Measurements from ENCODE around the gene BICRAL.

BICRAL gene

GRCh38 chr6:42821846-42822245 lies 40.0 kb downstream of the BICRAL start:
- Histone ChIP-seq H3K4me1 (ENCODE audit: control insufficient read depth, insufficient read depth, low read length) (peaks cover 23% of the 10 kb centered on the region), H3K9ac (ENCODE audit: low read depth, low read length) (no peak overlapping the region), H3K36me3 (ENCODE audit: control insufficient read depth, insufficient read depth, low read length) (no peaks in the 10 kb centered on the region), H3K9me3 (ENCODE audit: control insufficient read depth, insufficient read depth, low read length) (no peaks in the 10 kb centered on the region), H3K27me3 (ENCODE audit: control insufficient read depth, insufficient read depth, low read length) (no peaks in the 10 kb centered on the region), H3K4me3 (ENCODE audit: low read depth, low read length) (no peak overlapping the region)

GRCh38 chr6:42829561-42830092 lies 47.8 kb downstream of the BICRAL start:
- peaks cover 13% of the 10 kb centered on the region for H3K36me3 ChIP-seq (ENCODE audit: control insufficient read depth, insufficient read depth, low read length)
- H3K9me3 ChIP-seq (ENCODE audit: control insufficient read depth, insufficient read depth, low read length), result no peaks in the 10 kb centered on the region
- no peak overlapping the region for H3K9ac ChIP-seq (ENCODE audit: low read depth, low read length)
- H3K4me3 ChIP-seq (ENCODE audit: low read depth, low read length), result no peak overlapping the region
- no peaks in the 10 kb centered on the region for H3K27me3 ChIP-seq (ENCODE audit: control insufficient read depth, insufficient read depth, low read length)
- H3K4me1 ChIP-seq (ENCODE audit: control insufficient read depth, insufficient read depth, low read length), result no peaks in the 10 kb centered on the region

DNA sequence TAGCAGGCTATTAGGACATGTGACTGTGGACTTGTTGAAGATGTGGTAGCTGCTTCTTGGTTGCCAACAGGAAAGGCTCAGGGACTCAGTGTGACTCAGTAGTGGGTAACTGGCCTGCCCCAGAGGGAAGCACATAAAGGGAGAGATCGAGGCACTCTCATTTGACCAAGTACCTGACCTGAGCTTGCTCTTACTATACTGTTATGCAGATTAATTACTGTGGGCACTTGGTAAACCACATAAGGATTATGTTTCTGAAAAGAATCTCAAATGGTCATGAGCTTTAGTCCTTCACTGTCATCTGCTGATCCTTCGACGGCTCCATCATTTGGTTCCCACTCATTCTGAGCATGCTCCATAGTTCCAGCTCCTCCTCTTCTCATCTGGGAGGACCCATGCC lies 49.4 kb downstream of the BICRAL start:
- peaks cover 13% of the 10 kb centered on the region for H3K36me3 ChIP-seq (ENCODE audit: control insufficient read depth, insufficient read depth, low read length)
- H3K4me1 ChIP-seq (ENCODE audit: control insufficient read depth, insufficient read depth, low read length), result no peaks in the 10 kb centered on the region
- no peak overlapping the region for H3K4me3 ChIP-seq (ENCODE audit: low read depth, low read length)
- H3K9ac ChIP-seq (ENCODE audit: low read depth, low read length), result no peak overlapping the region
- no peaks in the 10 kb centered on the region for H3K9me3 ChIP-seq (ENCODE audit: control insufficient read depth, insufficient read depth, low read length)
- H3K27me3 ChIP-seq (ENCODE audit: control insufficient read depth, insufficient read depth, low read length), result no peaks in the 10 kb centered on the region

DNA sequence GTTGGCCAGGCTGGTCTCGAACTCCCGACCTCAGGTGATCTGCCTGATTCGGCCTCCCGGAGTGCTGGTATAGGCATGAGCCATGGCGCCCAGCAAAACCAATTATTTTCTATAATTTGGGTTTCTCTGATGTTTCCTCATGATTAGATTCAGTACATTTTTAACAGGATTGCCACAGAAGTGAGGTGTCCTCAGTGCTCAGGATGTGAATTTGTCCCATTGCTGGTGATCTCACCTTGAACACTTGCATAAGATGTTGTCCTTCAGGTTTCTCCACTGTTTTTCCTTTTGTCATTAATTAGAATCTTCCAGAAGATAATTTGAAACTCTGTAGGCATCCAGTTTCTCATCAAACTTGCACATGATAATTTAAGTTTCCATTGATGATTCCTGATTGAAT lies 52.2 kb downstream of the BICRAL start:
- Histone ChIP-seq H3K27me3 (ENCODE audit: control insufficient read depth, insufficient read depth, low read length) (no peaks in the 10 kb centered on the region), H3K4me3 (ENCODE audit: low read depth, low read length) (no peak overlapping the region), H3K9ac (ENCODE audit: low read depth, low read length) (no peak overlapping the region), H3K36me3 (ENCODE audit: control insufficient read depth, insufficient read depth, low read length) (peaks cover 9% of the 10 kb centered on the region), H3K4me1 (ENCODE audit: control insufficient read depth, insufficient read depth, low read length) (no peaks in the 10 kb centered on the region), H3K9me3 (ENCODE audit: control insufficient read depth, insufficient read depth, low read length) (no peaks in the 10 kb centered on the region)

DNA sequence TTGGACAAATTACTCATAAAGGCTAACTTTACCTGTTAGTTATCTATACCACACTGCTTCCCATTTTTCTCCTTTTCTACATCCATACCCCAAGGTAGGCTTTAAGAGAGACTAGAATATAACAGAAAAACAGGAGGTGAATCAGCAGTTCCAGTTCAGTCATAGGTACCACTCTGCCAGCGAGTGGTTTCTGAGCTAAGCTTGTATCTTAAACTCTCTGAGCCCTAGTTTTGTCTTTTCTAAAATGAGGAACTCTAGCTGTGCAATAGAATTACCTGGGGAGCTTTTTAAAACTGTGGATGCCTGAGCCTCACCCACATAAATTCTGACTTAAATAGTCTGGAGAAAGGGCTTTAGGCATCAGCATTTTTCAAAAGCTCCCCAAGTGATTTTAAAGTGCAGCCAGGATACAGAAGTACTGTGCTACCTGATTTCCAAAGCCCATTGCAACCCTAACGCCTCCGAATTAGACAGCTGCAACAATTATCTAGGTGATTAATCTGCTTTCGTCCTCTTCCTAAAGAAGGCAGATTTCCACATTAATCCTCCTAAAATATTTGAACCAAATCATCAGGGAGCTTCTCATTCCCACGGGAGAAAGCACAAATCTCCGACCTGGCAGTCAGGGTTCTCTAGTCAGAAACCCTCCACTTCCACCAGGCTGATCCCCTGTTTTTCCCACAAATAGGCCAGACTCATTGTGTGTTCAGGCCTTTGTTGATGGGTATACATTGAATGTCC lies 60.2 kb downstream of the BICRAL start:
- no peaks in the 10 kb centered on the region for H3K4me1 ChIP-seq (ENCODE audit: control insufficient read depth, insufficient read depth, low read length)
- H3K9ac ChIP-seq (ENCODE audit: low read depth, low read length), result peak overlapping the region; percentile 17
- no peaks in the 10 kb centered on the region for H3K36me3 ChIP-seq (ENCODE audit: control insufficient read depth, insufficient read depth, low read length)
- no peak overlapping the region for H3K4me3 ChIP-seq (ENCODE audit: low read depth, low read length)
- no peaks in the 10 kb centered on the region for H3K27me3 ChIP-seq (ENCODE audit: control insufficient read depth, insufficient read depth, low read length)
- H3K9me3 ChIP-seq (ENCODE audit: control insufficient read depth, insufficient read depth, low read length), result no peaks in the 10 kb centered on the region

DNA sequence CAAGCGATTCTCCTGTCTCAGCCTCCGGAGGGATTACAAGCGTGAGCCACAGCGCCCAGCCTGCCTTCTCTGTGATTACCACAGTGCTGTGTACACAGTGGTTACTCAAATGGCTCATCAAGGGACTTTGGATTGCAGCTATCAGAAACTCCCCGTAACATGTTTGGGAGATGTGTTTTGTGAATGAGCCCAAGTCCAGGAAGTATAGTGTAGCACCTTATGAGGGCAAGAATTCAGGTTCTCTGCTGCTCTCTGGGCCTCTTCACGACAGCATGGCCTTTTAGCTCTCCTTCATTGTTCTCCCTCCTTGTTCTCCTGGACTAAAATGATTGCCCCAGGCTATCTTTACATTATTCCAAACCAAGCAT lies 63.5 kb downstream of the BICRAL start:
- Histone ChIP-seq H3K36me3 (ENCODE audit: control insufficient read depth, insufficient read depth, low read length) (no peaks in the 10 kb centered on the region), H3K9ac (ENCODE audit: low read depth, low read length) (no peak overlapping the region), H3K4me1 (ENCODE audit: control insufficient read depth, insufficient read depth, low read length) (no peaks in the 10 kb centered on the region), H3K27me3 (ENCODE audit: control insufficient read depth, insufficient read depth, low read length) (no peaks in the 10 kb centered on the region), H3K4me3 (ENCODE audit: low read depth, low read length) (no peak overlapping the region), H3K9me3 (ENCODE audit: control insufficient read depth, insufficient read depth, low read length) (no peaks in the 10 kb centered on the region)

- no peaks in the 10 kb centered on the region for H3K27me3 ChIP-seq (ENCODE audit: control insufficient read depth, insufficient read depth, low read length)
- no peaks in the 10 kb centered on the region for H3K4me1 ChIP-seq (ENCODE audit: control insufficient read depth, insufficient read depth, low read length)
- no peak overlapping the region for H3K9ac ChIP-seq (ENCODE audit: low read depth, low read length)
- no peaks in the 10 kb centered on the region for H3K9me3 ChIP-seq (ENCODE audit: control insufficient read depth, insufficient read depth, low read length)
- no peak overlapping the region for H3K4me3 ChIP-seq (ENCODE audit: low read depth, low read length)
- H3K36me3 ChIP-seq (ENCODE audit: control insufficient read depth, insufficient read depth, low read length), result no peaks in the 10 kb centered on the region
These were observed 64.7 kb downstream of the BICRAL start for GRCh38 chr6:42846505-42846904.

DNA sequence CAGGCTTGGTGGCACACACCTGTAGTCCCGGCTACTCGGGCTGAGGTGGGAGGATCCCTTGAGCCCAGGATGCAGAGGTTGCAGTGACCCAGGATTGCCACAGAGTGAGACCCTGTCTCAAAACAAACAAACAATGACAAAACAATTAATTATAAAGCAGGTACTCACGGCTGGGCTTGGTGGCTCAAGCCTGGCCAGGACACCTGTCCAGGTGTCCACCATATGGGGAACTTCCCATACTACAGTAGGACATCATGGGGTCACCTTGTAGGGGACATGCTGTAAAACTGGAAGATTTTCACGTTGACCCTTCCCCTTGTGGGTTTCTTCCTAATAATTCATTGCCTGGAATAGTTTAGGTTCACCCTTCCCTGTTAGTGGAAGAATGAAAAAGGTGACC lies 66.8 kb downstream of the BICRAL start:
- H3K4me1 ChIP-seq (ENCODE audit: control insufficient read depth, insufficient read depth, low read length), result no peaks in the 10 kb centered on the region
- no peaks in the 10 kb centered on the region for H3K27me3 ChIP-seq (ENCODE audit: control insufficient read depth, insufficient read depth, low read length)
- no peak overlapping the region for H3K4me3 ChIP-seq (ENCODE audit: low read depth, low read length)
- no peaks in the 10 kb centered on the region for H3K36me3 ChIP-seq (ENCODE audit: control insufficient read depth, insufficient read depth, low read length)
- H3K9ac ChIP-seq (ENCODE audit: low read depth, low read length), result no peak overlapping the region
- no peaks in the 10 kb centered on the region for H3K9me3 ChIP-seq (ENCODE audit: control insufficient read depth, insufficient read depth, low read length)

GRCh38 chr6:42851599-42851998 lies 69.7 kb downstream of the BICRAL start:
- Histone ChIP-seq H3K4me1 (ENCODE audit: control insufficient read depth, insufficient read depth, low read length) (no peaks in the 10 kb centered on the region), H3K9ac (ENCODE audit: low read depth, low read length) (no peak overlapping the region), H3K9me3 (ENCODE audit: control insufficient read depth, insufficient read depth, low read length) (no peaks in the 10 kb centered on the region), H3K27me3 (ENCODE audit: control insufficient read depth, insufficient read depth, low read length) (no peaks in the 10 kb centered on the region), H3K36me3 (ENCODE audit: control insufficient read depth, insufficient read depth, low read length) (peaks cover 8% of the 10 kb centered on the region), H3K4me3 (ENCODE audit: low read depth, low read length) (no peak overlapping the region)

DNA sequence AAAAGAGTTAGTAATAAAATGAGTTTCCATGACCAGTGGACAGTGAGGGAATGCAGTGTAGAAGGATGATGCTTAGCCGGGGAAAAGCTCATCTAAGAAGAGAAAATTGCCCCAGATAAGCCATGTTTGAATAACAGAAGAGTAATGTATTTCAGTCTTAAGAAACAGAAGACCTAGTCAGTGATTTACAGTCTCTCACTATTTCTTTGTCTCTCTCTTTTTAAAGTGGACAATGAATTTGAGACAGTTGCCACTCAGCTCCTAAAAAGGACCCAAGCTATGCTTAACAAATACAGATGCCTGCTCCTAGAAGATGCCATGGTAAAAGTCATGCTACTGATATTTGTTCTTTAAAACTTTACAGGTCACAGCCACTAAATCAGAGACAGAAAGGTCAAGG lies 78.2 kb downstream of the BICRAL start:
- Histone ChIP-seq H3K9ac (ENCODE audit: low read depth, low read length) (no peak overlapping the region), H3K4me1 (ENCODE audit: control insufficient read depth, insufficient read depth, low read length) (no peaks in the 10 kb centered on the region), H3K36me3 (ENCODE audit: control insufficient read depth, insufficient read depth, low read length) (peaks cover 22% of the 10 kb centered on the region), H3K4me3 (ENCODE audit: low read depth, low read length) (no peak overlapping the region), H3K9me3 (ENCODE audit: control insufficient read depth, insufficient read depth, low read length) (no peaks in the 10 kb centered on the region), H3K27me3 (ENCODE audit: control insufficient read depth, insufficient read depth, low read length) (no peaks in the 10 kb centered on the region)

DNA sequence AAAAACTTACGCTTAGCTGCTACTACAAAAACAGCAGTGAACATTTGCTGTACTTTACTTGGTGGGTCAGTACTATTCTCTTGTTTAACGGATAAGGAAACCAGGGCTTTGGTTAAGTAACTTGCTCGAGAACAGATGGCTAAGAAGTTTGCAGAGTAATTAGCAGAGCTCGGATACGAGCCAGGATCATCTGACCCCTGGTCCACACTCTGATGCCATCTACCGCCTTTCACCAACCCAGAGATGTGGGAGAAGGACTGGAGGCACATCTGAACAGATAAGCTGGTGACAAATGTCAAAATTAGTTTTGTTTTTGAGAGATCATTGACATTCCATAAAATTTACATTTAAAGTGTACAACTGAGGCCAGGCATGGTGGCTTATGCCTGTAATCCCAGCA lies 78.6 kb downstream of the BICRAL start:
- H3K4me1 ChIP-seq (ENCODE audit: control insufficient read depth, insufficient read depth, low read length), result no peaks in the 10 kb centered on the region
- H3K9ac ChIP-seq (ENCODE audit: low read depth, low read length), result no peak overlapping the region
- no peaks in the 10 kb centered on the region for H3K27me3 ChIP-seq (ENCODE audit: control insufficient read depth, insufficient read depth, low read length)
- H3K36me3 ChIP-seq (ENCODE audit: control insufficient read depth, insufficient read depth, low read length), result peaks cover 20% of the 10 kb centered on the region
- H3K4me3 ChIP-seq (ENCODE audit: low read depth, low read length), result no peak overlapping the region
- no peaks in the 10 kb centered on the region for H3K9me3 ChIP-seq (ENCODE audit: control insufficient read depth, insufficient read depth, low read length)

DNA sequence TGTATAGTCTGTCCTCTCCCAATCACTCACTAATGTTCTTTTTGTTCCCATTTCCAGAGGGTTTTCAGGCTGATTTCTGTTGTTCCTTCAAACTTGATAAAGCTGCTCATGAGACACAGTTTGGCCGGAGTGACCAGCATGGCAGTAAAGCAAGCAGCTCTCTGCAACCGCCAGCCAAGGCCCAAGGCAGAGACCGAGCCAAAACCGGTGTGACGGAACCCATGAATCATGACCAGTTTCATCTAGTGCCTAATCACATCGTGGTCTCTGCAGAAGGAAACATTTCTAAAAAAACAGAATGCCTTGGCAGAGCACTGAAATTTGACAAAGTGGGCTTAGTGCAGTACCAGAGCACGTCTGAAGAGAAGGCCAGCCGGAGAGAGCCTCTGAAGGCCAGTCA lies 82.8 kb downstream of the BICRAL start:
- Histone ChIP-seq H3K4me1 (ENCODE audit: control insufficient read depth, insufficient read depth, low read length) (no peaks in the 10 kb centered on the region), H3K9me3 (ENCODE audit: control insufficient read depth, insufficient read depth, low read length) (no peaks in the 10 kb centered on the region), H3K9ac (ENCODE audit: low read depth, low read length) (no peak overlapping the region), H3K27me3 (ENCODE audit: control insufficient read depth, insufficient read depth, low read length) (no peaks in the 10 kb centered on the region), H3K36me3 (ENCODE audit: control insufficient read depth, insufficient read depth, low read length) (peaks cover 13% of the 10 kb centered on the region), H3K4me3 (ENCODE audit: low read depth, low read length) (no peak overlapping the region)

Data from iPS-15b (cell line).